LNCAP (cell line): Measurements from ENCODE around the gene HPSE2.

ENCODE experiments used
- CTCF ChIP-seq: fragments of 450-650 bp; IDR thresholded peaks from 2 replicates; pipeline ENCODE4 v1.5.1; 2017; ENCODE audit warnings: mild to moderate bottlenecking

HPSE2 gene

GRCh38 chr10:98878921-98879320 lies 356.7 kb downstream of the HPSE2 start:
- no peak for TF ChIP-seq CTCF

GRCh38 chr10:98878418-98878817 lies 357.2 kb downstream of the HPSE2 start:
- TF ChIP-seq CTCF, result no peak

GRCh38 chr10:98861962-98862361 lies 373.7 kb downstream of the HPSE2 start:
- TF ChIP-seq CTCF, result no peak

- peak; percentile 29; the same call in 1 of the 2 replicates for TF ChIP-seq CTCF
Measured at GRCh38 chr10:98858525-98858924, 377.1 kb downstream of the HPSE2 start.

GRCh38 chr10:98855403-98856189 lies 380.1 kb downstream of the HPSE2 start:
- TF ChIP-seq CTCF, result no peak

GRCh38 chr10:98852686-98853085 lies 383.0 kb downstream of the HPSE2 start:
- TF ChIP-seq CTCF, result peak; percentile 27

GRCh38 chr10:98848361-98848760 lies 387.3 kb downstream of the HPSE2 start:
- no peak for TF ChIP-seq CTCF
